PC-9 (cell line): Measurements from ENCODE around the gene ATOH8. TPM values are rescaled to one million over a fixed set of nuclear protein-coding genes. Genes with fewer than 3 reads are reported as not detected.

Experiments
- BruUV-seq: library from RNA; stranded (reverse); fragments of 400-500 nt; replicated peaks from 2 replicates; lab custom pipeline; 2021; lab: Mats Ljungman, UMichigan
- CTCF ChIA-PET: fragments of 300-600 bp; sonication (Branson Sonifier 250); formaldehyde crosslinking; loops from one replicate; lab custom pipeline; 2022; ENCODE audit warnings: antibody characterized with exemption; lab: Charles Lee
- POLR2A ChIA-PET: fragments of 300-600 bp; sonication (Branson Sonifier 250); formaldehyde crosslinking; loops from one replicate; lab custom pipeline; 2022; ENCODE audit warnings: antibody characterized with exemption; ENCODE audit not compliant: unreplicated experiment; lab: Charles Lee
- DNase-seq, 2 experiments: peaks; one replicate each; pipeline versions ENCODE4 v3.0.0 to v3.0.0-alpha.2; 2015 to 2022; ENCODE audit warnings: mixed read lengths in 1 of 2
- H2AFZ ChIP-seq: fragments of 200-600 bp; sonication (generic); 2 replicates; pipeline ENCODE4 v1.8.1; 2017; ENCODE audit warnings: antibody characterized with exemption
- H3F3A ChIP-seq: fragments of 200-600 bp; sonication (generic); 2 replicates; pipeline ENCODE4 v1.8.1; 2017; ENCODE audit warnings: antibody characterized with exemption, mild to moderate bottlenecking, low read depth; ENCODE audit not compliant: insufficient read depth
- H3K27ac ChIP-seq: fragments of 200-600 bp; sonication (generic); 2 replicates; pipeline ENCODE4 v1.6.1; 2016; ENCODE audit warnings: mixed run types
- H3K27me3 ChIP-seq: fragments of 200-600 bp; sonication (generic); 2 replicates; pipeline ENCODE4 v1.6.1; 2016; ENCODE audit warnings: low read depth, mixed run types; ENCODE audit not compliant: insufficient read depth
- H3K36me3 ChIP-seq: fragments of 200-600 bp; sonication (generic); 2 replicates; pipeline ENCODE4 v1.6.1; 2016; ENCODE audit warnings: low read depth, mixed run types
- H3K4me1 ChIP-seq: fragments of 200-600 bp; sonication (generic); replicated peaks from 2 replicates; pipeline ENCODE4 v1.6.1; 2016; ENCODE audit warnings: mixed run types; ENCODE audit not compliant: insufficient read depth
- H3K4me2 ChIP-seq: fragments of 200-600 bp; sonication (generic); 2 replicates; pipeline ENCODE4 v1.6.1; 2017; ENCODE audit warnings: mixed run types
- H3K4me3 ChIP-seq: fragments of 200-600 bp; sonication (generic); 2 replicates; pipeline ENCODE4 v1.6.1; 2016; ENCODE audit warnings: mixed run types
- H3K79me2 ChIP-seq: fragments of 200-600 bp; sonication (generic); 2 replicates; pipeline ENCODE4 v1.6.1; 2017; ENCODE audit warnings: low read depth, mixed run types
- H3K9me2 ChIP-seq: fragments of 200-600 bp; sonication (generic); 2 replicates; pipeline ENCODE4 v1.8.1; 2017; ENCODE audit warnings: mild to moderate bottlenecking; ENCODE audit not compliant: insufficient read depth
- H3K9me3 ChIP-seq: fragments of 200-600 bp; sonication (generic); 2 replicates; pipeline ENCODE4 v1.8.1; 2016; ENCODE audit warnings: low read depth; ENCODE audit not compliant: insufficient read depth
- H4K20me1 ChIP-seq: fragments of 200-600 bp; sonication (generic); 2 replicates; pipeline ENCODE4 v1.8.1; 2017; ENCODE audit not compliant: insufficient read depth
- CTCF ChIP-seq: fragments of 200-600 bp; sonication (generic); conservative IDR thresholded peaks from 2 replicates; pipeline ENCODE4 v1.6.1; 2017; ENCODE audit warnings: mixed run types, antibody characterized with exemption, mild to moderate bottlenecking, moderate library complexity
- EZH2 ChIP-seq: fragments of 200-600 bp; sonication (generic); IDR thresholded peaks from 2 replicates; pipeline ENCODE4 v1.8.0; 2017; ENCODE audit warnings: antibody characterized with exemption, low read depth
- intact Hi-C: fragments of 100-400 bp; cut with micrococcal nuclease; formaldehyde crosslinking; loops from one replicate; pipeline ENCODE4 v1.10.0; 2022; ENCODE audit not compliant: unreplicated experiment
- total RNA-seq: library from RNA; stranded (reverse); gene quantifications from 2 replicates; pipeline ENCODE4 v1.2.3, GENCODE V29; 2021

The ATOH8 gene
- total RNA-seq, 1 experiment from 2014 or later = not detected

- Histone ChIP-seq H3K4me3 (no peak overlapping the region), H3K4me2 (no peak overlapping the region), H3K4me1 (no peaks in the 10 kb centered on the region; the same call in 1 of the 2 replicates), H2AFZ (no peak overlapping the region), H3K36me3 (no peaks in the 10 kb centered on the region), H3K9me3 (no peaks in the 10 kb centered on the region), H3K27me3 (no peaks in the 10 kb centered on the region), H3K79me2 (no peaks in the 10 kb centered on the region), H3F3A (no peaks in the 10 kb centered on the region; the same call in 1 of the 2 replicates), H4K20me1 (no peaks in the 10 kb centered on the region), H3K9me2 (no peaks in the 10 kb centered on the region), H3K27ac (no peak overlapping the region)
- POLR2A ChIA-PET = no interaction called here
- intact Hi-C loops = loop anchor here (1.0 to 5.0 kb wide), 6 partner anchors 20 to 349 kb away; no protein-coding TSS in a partner anchor
- BruUV-seq = no TSS peak
- TF ChIP-seq EZH2 (no peak), CTCF (no peak)
- DNase-seq = no peak
- CTCF ChIA-PET = interaction anchor here (0.7 to 1.6 kb wide), 3 partner anchors 19 to 92 kb away, joined by 3 to 8 read pairs (median 8); no protein-coding TSS in a partner anchor
Observed at GRCh38 chr2:85729825-85730510, 23.8 kb upstream of the ATOH8 start.

- POLR2A ChIA-PET = no interaction called here
- intact Hi-C loops = no loop called here
Observed at GRCh38 chr2:85730686-85731230, 23.0 kb upstream of the ATOH8 start.

GRCh38 chr2:85731606-85732005 lies 22.2 kb upstream of the ATOH8 start:
- no peaks in the 10 kb centered on the region for H4K20me1 ChIP-seq
- no peak overlapping the region for H3K27ac ChIP-seq
- ChIA-PET POLR2A (no interaction called here), CTCF (no interaction called here)
- no peak overlapping the region for H2AFZ ChIP-seq
- no peaks in the 10 kb centered on the region; the same call in 1 of the 2 replicates for H3K4me1 ChIP-seq
- no peaks in the 10 kb centered on the region for H3K27me3 ChIP-seq
- no peaks in the 10 kb centered on the region for H3K9me2 ChIP-seq
- H3K4me2 ChIP-seq = no peak overlapping the region
- intact Hi-C loops = no loop called here
- no TSS peak for BruUV-seq
- no peaks in the 10 kb centered on the region for H3K79me2 ChIP-seq
- H3F3A ChIP-seq = no peaks in the 10 kb centered on the region; the same call in 1 of the 2 replicates
- no peaks in the 10 kb centered on the region for H3K36me3 ChIP-seq
- DNase-seq = no peak
- TF ChIP-seq EZH2 = no peak
- no peak for TF ChIP-seq CTCF
- H3K9me3 ChIP-seq = no peaks in the 10 kb centered on the region
- no peak overlapping the region for H3K4me3 ChIP-seq

More at GRCh38 chr2:85730686-85731230, 23.0 kb upstream of the ATOH8 start:
- no peaks in the 10 kb centered on the region for H4K20me1 ChIP-seq
- no peak overlapping the region for H3K4me3 ChIP-seq
- H3K4me1 ChIP-seq = no peaks in the 10 kb centered on the region; the same call in 1 of the 2 replicates
- no peaks in the 10 kb centered on the region for H3K36me3 ChIP-seq
- no peaks in the 10 kb centered on the region; the same call in 1 of the 2 replicates for H3F3A ChIP-seq
- no peak overlapping the region for H3K4me2 ChIP-seq
- no peaks in the 10 kb centered on the region for H3K79me2 ChIP-seq
- CTCF ChIA-PET = interaction anchor here (0.7 kb wide), 1 partner anchor 85 kb away, joined by 8 read pairs; no protein-coding TSS in a partner anchor
- H3K9me2 ChIP-seq = no peaks in the 10 kb centered on the region
- no peaks in the 10 kb centered on the region for H3K9me3 ChIP-seq
- no peak overlapping the region for H2AFZ ChIP-seq
- H3K27ac ChIP-seq = no peak overlapping the region
- BruUV-seq = no TSS peak
- no peak for DNase-seq
- no peaks in the 10 kb centered on the region for H3K27me3 ChIP-seq
- TF ChIP-seq EZH2 (no peak), CTCF (no peak)
